HG03025 (cell line): ENCODE measurements around the gene EIF6.

Experiments used
- ATAC-seq: cut with Tn5 transposase; IDR thresholded peaks from one replicate; pipeline ENCODE4 v1.9.1; 2021; ENCODE audit warnings: mild to moderate bottlenecking, moderate library complexity; ENCODE audit not compliant: unreplicated experiment, low FRiP score

EIF6 gene

GRCh38 chr20:35314816-35315631 is 30.5 kb upstream of the EIF6 start:
- no peak for ATAC-seq

DNA sequence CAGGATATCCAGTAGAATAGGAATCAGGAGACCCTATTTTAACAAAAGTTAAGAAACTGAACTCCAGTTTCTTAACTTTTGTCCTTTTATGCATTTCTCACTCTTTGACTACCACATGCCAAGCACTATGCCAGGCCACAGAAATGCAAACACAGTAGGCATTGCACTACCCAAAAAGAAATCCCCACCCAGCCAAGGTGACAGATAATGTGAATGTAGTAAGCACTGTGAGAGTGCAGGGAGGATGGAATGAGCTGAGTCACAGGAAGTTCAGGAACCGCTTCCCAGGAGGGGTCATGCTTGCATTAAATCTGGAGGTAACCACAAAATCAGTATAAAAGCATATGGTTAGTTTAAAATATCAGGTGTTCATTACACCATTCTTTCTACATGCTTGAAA is 27.7 kb upstream of the EIF6 start:
- ATAC-seq: no peak

- no peak for ATAC-seq
Measured at GRCh38 chr20:35311822-35312221, 27.2 kb upstream of the EIF6 start.

GRCh38 chr20:35311409-35311808 is 26.8 kb upstream of the EIF6 start:
- ATAC-seq: no peak

- ATAC-seq: no peak
Measured at GRCh38 chr20:35307666-35308653, 23.4 kb upstream of the EIF6 start.

DNA sequence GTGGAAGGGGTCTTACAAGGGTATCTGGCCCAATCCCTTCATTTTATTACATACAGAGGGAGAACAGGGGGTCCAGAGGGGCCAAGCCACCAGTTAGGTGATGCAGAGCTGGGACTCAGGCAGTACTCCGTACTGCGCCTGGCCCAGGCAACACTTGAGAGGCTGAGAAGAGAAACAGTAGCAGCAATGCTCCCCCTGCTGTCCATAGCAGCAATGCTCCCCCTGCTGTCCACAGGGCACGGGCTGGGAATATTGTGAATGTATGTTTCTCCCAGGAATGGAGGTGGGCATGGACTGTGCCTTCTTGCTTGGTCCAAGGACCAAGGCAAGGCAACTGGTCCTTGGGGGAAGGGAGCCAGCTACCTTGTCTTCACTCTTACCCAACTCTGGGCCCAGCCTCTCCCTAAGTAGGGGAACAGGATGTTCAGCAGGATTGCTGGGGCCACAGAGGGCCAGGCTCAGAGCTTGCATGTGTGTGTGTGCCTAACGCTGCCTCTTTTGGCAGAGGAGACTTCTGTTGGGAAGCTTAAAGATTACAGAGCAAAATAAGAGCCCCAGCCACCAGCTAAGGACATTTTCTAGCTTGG is 22.5 kb upstream of the EIF6 start:
- no peak for ATAC-seq

DNA sequence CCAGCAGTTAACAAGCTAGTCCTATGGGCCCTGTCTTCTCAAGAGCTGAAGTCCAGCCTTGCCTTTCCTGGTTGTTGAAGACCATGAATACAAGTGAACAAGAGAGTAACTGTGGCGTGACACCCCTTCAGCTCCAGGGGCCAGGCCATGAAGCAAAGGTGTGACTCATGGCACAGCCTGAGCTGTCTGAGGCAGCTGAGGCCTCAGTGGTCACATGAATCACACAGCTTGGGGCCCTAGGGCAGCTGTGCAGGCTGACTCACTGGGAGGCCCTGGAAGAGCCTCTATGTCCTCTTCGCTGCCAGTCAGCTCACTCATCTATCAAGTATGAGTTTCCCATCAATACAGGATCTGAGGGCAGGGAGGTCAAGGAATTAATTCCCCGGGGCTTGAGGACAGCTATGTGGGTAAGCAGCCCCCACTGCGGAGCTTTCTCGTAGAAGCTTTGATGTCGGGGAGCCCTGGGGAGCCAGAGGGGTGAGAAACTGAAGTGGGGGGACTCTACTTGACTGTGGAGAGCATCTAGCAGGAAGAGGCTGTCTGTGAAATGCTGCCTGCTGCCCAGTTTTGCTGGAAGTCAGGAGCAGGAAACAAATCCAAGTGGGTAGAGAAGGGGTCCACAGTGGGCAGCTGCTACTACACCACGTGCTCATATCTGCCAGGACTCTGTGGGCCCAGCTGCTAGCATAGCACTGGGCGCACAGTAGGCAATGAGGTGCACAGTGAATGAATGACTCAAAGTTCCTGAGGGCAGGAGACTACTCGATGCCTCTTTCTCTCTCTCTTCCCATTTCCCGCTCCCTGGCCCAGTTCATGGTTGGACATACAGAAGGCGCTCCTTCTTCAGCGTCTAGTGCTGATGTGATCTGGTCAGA is 21.3 kb upstream of the EIF6 start:
- no peak for ATAC-seq

DNA sequence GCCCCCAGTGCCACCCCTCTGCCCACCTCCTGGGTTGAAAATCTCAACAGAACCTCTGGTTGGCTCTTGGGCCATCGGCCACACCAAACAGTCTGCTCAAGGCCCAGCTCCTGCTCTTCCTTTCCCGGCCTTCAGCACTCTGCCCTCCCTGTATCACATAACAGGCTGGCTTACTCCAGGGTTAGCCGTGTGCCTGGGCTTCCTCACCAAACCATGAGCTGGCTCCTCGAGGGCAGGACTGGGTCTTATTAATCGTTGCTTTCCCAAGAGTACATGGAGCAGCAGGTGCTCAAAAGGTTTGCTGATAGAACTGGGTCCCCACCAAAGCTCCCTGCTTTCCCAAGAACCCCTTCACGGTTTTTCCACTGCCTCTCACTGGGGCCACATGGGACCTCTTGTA is 20.4 kb upstream of the EIF6 start:
- no peak for ATAC-seq

DNA sequence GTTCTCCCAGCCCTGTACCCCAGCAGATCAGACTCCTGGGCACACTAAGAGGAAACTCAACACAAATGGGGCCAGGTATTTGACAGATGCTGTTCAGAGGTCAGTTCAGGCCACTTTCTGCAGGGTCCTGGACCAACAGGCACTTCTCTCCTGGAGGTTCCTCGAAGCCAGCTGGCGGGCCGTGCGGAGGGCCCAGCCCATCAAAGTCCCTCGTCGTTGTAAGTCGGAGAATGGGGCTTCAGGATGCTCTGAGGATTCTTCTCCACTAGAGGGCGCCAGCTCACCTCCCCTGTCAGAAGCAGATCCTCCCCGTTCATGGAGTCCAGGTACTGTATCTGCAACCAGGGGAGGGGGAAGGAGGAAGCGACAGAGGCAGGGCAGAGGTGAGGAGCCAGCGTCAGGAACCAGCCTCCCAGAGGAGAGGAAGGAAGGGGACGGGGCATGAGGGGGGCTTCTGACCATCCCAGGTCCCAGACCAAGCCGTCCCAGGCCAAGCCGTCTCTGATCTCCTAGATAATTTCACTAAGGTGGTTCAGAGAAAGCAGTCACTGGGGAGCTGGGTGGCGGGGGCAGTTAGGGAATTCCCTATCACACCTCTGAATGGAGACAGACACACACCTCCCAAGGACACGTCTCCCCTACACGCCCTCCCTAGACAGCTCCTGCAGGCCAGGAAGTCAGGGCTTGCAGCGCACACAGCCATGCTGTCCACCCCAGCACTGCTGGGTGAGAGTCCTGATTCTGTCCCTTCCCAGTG is 19.3 kb upstream of the EIF6 start:
- ATAC-seq: no peak

- no peak for ATAC-seq
Measured at GRCh38 chr20:35303382-35303734, 18.8 kb upstream of the EIF6 start.

GRCh38 chr20:35302421-35303335 is 18.1 kb upstream of the EIF6 start:
- no peak for ATAC-seq

- no peak for ATAC-seq
Measured at GRCh38 chr20:35301426-35301825, 16.9 kb upstream of the EIF6 start.

DNA sequence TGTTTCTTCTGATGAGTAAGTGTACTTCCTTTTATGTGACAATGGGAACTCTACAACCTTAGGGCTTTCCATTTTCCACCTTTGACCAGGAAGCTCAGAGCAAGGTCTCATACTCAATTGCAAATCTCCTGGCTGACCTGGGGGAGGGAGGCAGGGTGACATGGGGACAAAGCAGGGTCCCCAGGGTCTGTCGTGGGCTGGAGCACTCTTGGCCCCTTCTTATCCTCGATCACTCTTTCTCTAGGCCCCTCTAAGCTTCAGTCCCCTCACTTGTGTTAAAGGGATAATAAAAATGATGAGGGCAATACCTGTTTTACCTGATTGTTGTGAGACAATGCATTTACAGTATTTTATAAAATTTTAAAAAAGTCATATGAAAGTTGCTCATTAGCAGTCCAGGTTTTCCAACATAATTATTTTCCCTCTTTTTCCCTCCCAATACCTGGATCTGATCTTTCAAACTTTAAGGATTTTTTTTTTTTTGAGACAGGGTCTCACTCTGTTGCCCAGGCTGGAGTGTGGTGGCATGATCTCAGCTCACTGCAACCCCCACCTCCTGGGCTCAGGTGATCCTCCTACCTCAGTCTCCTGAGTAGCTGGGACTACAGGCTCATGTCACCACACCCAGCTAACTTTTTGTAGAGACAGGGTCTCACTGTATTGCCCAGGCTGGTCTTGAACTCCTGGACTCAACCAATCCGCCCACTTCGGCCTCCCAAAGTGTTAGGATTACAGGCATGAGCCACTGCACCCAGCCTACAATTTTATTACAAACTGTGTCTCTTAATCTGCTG is 16.1 kb upstream of the EIF6 start:
- ATAC-seq: no peak

DNA sequence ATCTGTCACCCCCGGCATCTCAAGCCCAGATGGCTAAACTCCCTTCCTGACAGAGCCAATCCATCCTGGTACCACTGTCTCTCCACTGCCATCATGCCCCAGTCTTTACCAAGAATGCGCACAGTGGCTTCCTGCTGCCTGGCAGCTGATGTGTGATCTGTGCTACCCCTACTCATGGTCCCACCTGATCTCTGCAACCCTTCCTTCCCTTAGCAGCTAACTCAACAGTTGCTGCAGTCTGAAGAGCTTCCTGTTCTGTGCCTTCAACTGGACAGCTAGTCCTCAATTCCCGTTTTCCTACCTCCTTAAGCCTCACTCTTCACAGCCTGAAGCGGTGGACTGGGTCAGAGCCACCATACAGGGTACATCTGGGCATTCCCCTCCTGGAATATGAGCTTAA is 15.2 kb upstream of the EIF6 start:
- ATAC-seq: no peak

GRCh38 chr20:35298264-35298663 is 13.7 kb upstream of the EIF6 start:
- ATAC-seq: no peak

- no peak for ATAC-seq
Measured at GRCh38 chr20:35297740-35298139, 13.2 kb upstream of the EIF6 start.

DNA sequence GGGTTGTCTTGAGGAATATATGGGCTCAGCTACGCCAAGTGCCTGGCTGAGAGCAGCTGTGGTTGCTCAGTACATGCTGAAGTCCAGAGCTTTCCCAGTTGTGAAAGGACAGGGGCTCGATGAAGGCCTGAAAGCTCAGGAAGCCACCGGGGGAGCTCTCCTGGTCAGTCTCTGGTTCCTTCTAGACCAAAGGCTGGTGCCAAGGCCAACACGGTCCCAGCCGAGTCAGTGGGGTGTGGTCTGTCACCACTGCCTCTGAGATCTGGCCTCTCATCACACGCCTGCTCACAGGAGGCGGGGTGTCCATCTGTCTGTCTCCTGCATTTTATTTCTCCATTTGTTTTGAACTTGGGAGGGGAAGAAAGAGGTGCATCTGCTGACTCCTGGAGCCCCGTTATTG is 12.6 kb upstream of the EIF6 start:
- no peak for ATAC-seq

- ATAC-seq: no peak
Measured at GRCh38 chr20:35296101-35296554, 11.6 kb upstream of the EIF6 start.
